B cell (primary cell): ENCODE measurements around the gene GALNT11. TPM values are rescaled to one million over a fixed set of nuclear protein-coding genes. Genes with fewer than 3 reads are reported as not detected.

Experiments
- ATAC-seq: fragments of 200-7000 bp; cut with Tn5 transposase; one replicate; pipeline ENCODE4 v1.10.0; 2021; ENCODE audit warnings: low read depth, mild to moderate bottlenecking, moderate number of reproducible peaks, moderate library complexity
- CTCF ChIA-PET: fragments of 350-600 bp; sonication (Branson Sonifier 250); formaldehyde crosslinking; loops from one replicate; lab custom pipeline; 2021; ENCODE audit warnings: antibody characterized with exemption, inconsistent platforms; lab: Charles Lee
- POLR2A ChIA-PET: fragments of 350-600 bp; sonication (Branson Sonifier 250); formaldehyde crosslinking; loops from one replicate; lab custom pipeline; 2021; ENCODE audit warnings: antibody characterized with exemption; lab: Charles Lee
- DNase-seq: peaks from one replicate; pipeline ENCODE4 v3.0.0; 2013
- H2AFZ ChIP-seq: 2 replicates; pipeline ENCODE4 v1.6.1; 2012; ENCODE audit warnings: mild to moderate bottlenecking, low read depth, low read length; ENCODE audit not compliant: insufficient read depth, poor library complexity, severe bottlenecking
- H3K27ac ChIP-seq, 2 donors: 1 replicate in 1 of 2; 2 replicates in 1 of 2; pipeline ENCODE4 v1.5.1; 2012 to 2013; ENCODE audit warnings: low read length in 2 of 2, mild to moderate bottlenecking in 2 of 2, moderate library complexity in 1 of 2
- H3K27me3 ChIP-seq, 4 experiments: fragments of 200-600 bp in 1 of 4; sonication (generic) in 1 of 4; replicated peaks in 1 of 4; 1 replicate in 2 of 4; 2 replicates in 2 of 4; pipeline versions ENCODE4 v1.6.1 to v1.7.0; 2013 to 2016; ENCODE audit warnings: low read length in 3 of 4, mild to moderate bottlenecking in 2 of 4, mixed read lengths in 1 of 4, moderate library complexity in 1 of 4; ENCODE audit not compliant: insufficient read depth in 4 of 4, control insufficient read depth in 3 of 4; ENCODE audit errors: control extremely low read depth in 1 of 4
- H3K36me3 ChIP-seq, 2 experiments: replicated peaks in 1 of 2; 1 replicate in 1 of 2; 2 replicates in 1 of 2; pipeline versions ENCODE4 v1.6.1 to v1.7.1; 2013; ENCODE audit warnings: low read length in 1 of 2; ENCODE audit not compliant: insufficient read depth in 2 of 2, control insufficient read depth in 1 of 2; ENCODE audit errors: control extremely low read depth in 1 of 2, extremely low read depth in 1 of 2
- H3K4me1 ChIP-seq, 2 donors: fragments of 200-600 bp in 1 of 2; sonication (generic) in 1 of 2; 1 replicate in 1 of 2; 2 replicates in 1 of 2; pipeline versions ENCODE4 v1.5.1 to v1.6.1; 2013 to 2017; ENCODE audit warnings: low read length in 2 of 2; ENCODE audit not compliant: control insufficient read depth in 2 of 2, insufficient read depth in 2 of 2
- H3K4me2 ChIP-seq: replicated peaks from 2 replicates; pipeline ENCODE3; 2012; ENCODE audit warnings: mild to moderate bottlenecking, low read depth, low read length; ENCODE audit not compliant: poor library complexity, severe bottlenecking
- H3K4me3 ChIP-seq, 5 experiments: fragments of 200-600 bp in 1 of 5; sonication (generic) in 1 of 5; 1 replicate in 3 of 5; 2 replicates in 2 of 5; pipeline versions ENCODE4 v1.5.1 to v1.7.0; 2011 to 2016; ENCODE audit warnings: low read length in 4 of 5, mild to moderate bottlenecking in 4 of 5, low read depth in 2 of 5, control low read depth in 1 of 5, moderate library complexity in 1 of 5; ENCODE audit not compliant: insufficient read depth in 1 of 5; ENCODE audit errors: control extremely low read depth in 1 of 5, extremely low read depth in 1 of 5
- H3K79me2 ChIP-seq: fragments of 200-600 bp; sonication (generic); one replicate; pipeline ENCODE4 v1.6.0; 2016; ENCODE audit warnings: low read length; ENCODE audit not compliant: control insufficient read depth, insufficient read depth
- H3K9ac ChIP-seq: fragments of 200-600 bp; sonication (generic); 2 replicates; pipeline ENCODE4 v1.6.1; 2017; ENCODE audit warnings: mild to moderate bottlenecking, low read length, moderate library complexity
- H3K9me3 ChIP-seq, 3 donors: one replicate each; pipeline versions ENCODE4 v1.6.1 to v1.7.1; 2013; ENCODE audit warnings: low read length in 2 of 3; ENCODE audit not compliant: control insufficient read depth in 2 of 3, insufficient read depth in 1 of 3; ENCODE audit errors: control extremely low read depth in 1 of 3
- H4K20me1 ChIP-seq: 2 replicates; pipeline ENCODE4 v1.6.0; 2012; ENCODE audit warnings: mild to moderate bottlenecking, low read length; ENCODE audit not compliant: insufficient read depth, control insufficient read depth, poor library complexity, severe bottlenecking
- H3K27ac Mint-ChIP-seq: one replicate; pipeline ENCODE4 v1.8.0; 2021; ENCODE audit warnings: mixed read lengths
- H3K27me3 Mint-ChIP-seq: one replicate; pipeline ENCODE4 v1.8.0; 2021; ENCODE audit warnings: mixed read lengths
- H3K4me1 Mint-ChIP-seq: one replicate; pipeline ENCODE4 v1.8.0; 2021; ENCODE audit warnings: mixed read lengths
- H3K4me3 Mint-ChIP-seq: one replicate; pipeline ENCODE4 v1.8.0; 2021; ENCODE audit warnings: mixed read lengths
- H3K9me3 Mint-ChIP-seq: one replicate; pipeline ENCODE4 v1.8.0; 2022; ENCODE audit warnings: mixed read lengths; ENCODE audit not compliant: insufficient read depth
- CTCF ChIP-seq: fragments of 200-600 bp; IDR thresholded peaks from one replicate; pipeline ENCODE4 v1.8.0; 2022; ENCODE audit warnings: antibody characterized with exemption, mild to moderate bottlenecking
- EZH2 ChIP-seq: IDR thresholded peaks from 2 replicates; pipeline ENCODE4 v1.6.1; 2012; ENCODE audit warnings: borderline replicate concordance, low read depth, mild to moderate bottlenecking, moderate library complexity, low read length; ENCODE audit not compliant: insufficient read depth, poor library complexity, severe bottlenecking
- WGBS: methylation state at CpG from one replicate; pipeline ENCODE4 v1.1.5; 2013; ENCODE audit warnings: missing lambda C conversion rate; ENCODE audit not compliant: insufficient coverage; 5-methylcytosine and 5-hydroxymethylcytosine counted together
- intact Hi-C: fragments of 100-400 bp; cut with micrococcal nuclease; formaldehyde crosslinking; loops from one replicate; pipeline ENCODE4 v1.10.0; 2022
- polyA plus RNA-seq: library from polyadenylated mRNA; depleted of rRNA; stranded (reverse); fragments of >200 nt; gene quantifications from 2 replicates; pipeline ENCODE4 v1.2.3, GENCODE V29; 2012
- total RNA-seq, 2 donors: library from RNA; stranded (reverse); fragments of 120-200 nt in 1 of 2; gene quantifications; 1 replicate in 1 of 2; 2 replicates in 1 of 2; pipeline versions ENCODE4 v1.2.3 to v1.2.4, GENCODE V29; 2013 to 2022

Gene GALNT11
- total and polyA plus RNA-seq, 2 donors (not counting 1 experiment from before 2014, with no cell fraction given): 13.8 to 14.5 TPM

DNA sequence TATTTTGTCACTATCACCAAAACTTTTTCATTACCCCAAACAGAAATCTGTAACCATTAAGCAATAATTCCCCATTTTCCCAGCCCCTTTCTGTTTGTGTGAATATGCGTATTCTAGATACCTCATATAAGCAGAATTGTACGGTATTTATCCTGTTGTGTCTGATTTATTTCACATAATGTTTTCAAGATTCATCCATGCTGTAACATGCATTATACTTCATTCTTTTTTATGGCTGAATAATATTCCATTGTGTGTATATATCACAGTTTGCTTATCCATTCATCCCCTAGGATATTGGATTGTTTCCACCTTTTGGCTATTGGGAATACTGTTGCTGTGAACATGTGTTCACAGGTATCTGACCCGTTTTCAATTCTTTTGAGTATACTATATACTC is 26.5 kb downstream of the GALNT11 start:
- ChIA-PET POLR2A (no interaction called here), CTCF (no interaction called here)
- WGBS: no CpG with 5 or more reads among the region's 3 CpGs
- no peak for TF ChIP-seq EZH2
- no peak for TF ChIP-seq CTCF
- Histone ChIP-seq H4K20me1 (no peaks in the 10 kb centered on the region), H3K9ac (no peak overlapping the region), H3K4me2 (no peak overlapping the region), H3K4me1 (no peaks in the 10 kb centered on the region), H2AFZ (no peak overlapping the region), H3K27me3 (no peaks in the 10 kb centered on the region), H3K36me3 (no peaks in the 10 kb centered on the region), H3K79me2 (peaks cover 26% of the 10 kb centered on the region), H3K9me3 (peaks cover 0 to 9% (median 0%) of the 10 kb centered on the region in 3 donors), H3K27ac (no peak overlapping the region), H3K4me3 (no peak overlapping the region)
- peaks cover 2% of the 10 kb centered on the region for H3K9me3 Mint-ChIP-seq
- H3K27me3 Mint-ChIP-seq: no peaks in the 10 kb centered on the region
- no peak overlapping the region for H3K4me3 Mint-ChIP-seq
- ATAC-seq (no peak), DNase-seq (no peak)
- intact Hi-C loops: no loop called here
- no peak overlapping the region for H3K27ac Mint-ChIP-seq
- H3K4me1 Mint-ChIP-seq: no peaks in the 10 kb centered on the region

DNA sequence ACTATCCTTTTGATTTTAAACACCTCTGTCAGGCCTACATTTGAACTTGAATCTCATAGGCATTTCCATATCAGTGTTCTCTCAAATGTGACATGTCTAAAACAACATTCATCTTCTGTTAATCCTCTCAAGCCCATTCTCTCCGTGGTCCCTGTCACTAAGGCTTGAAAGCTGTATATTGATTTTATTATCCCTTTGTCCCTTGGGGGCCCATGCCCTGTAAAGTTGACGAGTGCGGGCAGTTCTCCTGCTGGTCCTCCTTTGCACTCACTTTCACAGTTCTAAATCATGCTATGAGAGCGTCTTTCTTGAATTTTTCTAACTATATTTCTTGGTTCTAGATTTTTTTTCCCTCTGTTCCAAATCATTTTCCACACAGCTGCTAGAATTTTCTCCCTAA is 27.3 kb downstream of the GALNT11 start:
- no peak for DNase-seq
- intact Hi-C loops: no loop called here
- peaks cover 2% of the 10 kb centered on the region for H3K9me3 Mint-ChIP-seq
- ATAC-seq: no peak
- ChIA-PET CTCF (no interaction called here), POLR2A (no interaction called here)
- Histone ChIP-seq H3K4me3 (no peak overlapping the region), H4K20me1 (no peaks in the 10 kb centered on the region), H3K9me3 (peaks cover 0 to 3% (median 0%) of the 10 kb centered on the region in 3 donors), H3K9ac (no peak overlapping the region), H3K4me1 (no peaks in the 10 kb centered on the region), H3K27me3 (no peaks in the 10 kb centered on the region), H3K36me3 (no peaks in the 10 kb centered on the region), H3K79me2 (peaks cover 26% of the 10 kb centered on the region), H2AFZ (no peak overlapping the region), H3K4me2 (no peak overlapping the region), H3K27ac (no peak overlapping the region)
- no peaks in the 10 kb centered on the region for H3K4me1 Mint-ChIP-seq
- H3K4me3 Mint-ChIP-seq: no peak overlapping the region
- no CpG with 5 or more reads among the region's 4 CpGs for WGBS
- H3K27me3 Mint-ChIP-seq: no peaks in the 10 kb centered on the region
- TF ChIP-seq CTCF: no peak
- no peak for TF ChIP-seq EZH2
- H3K27ac Mint-ChIP-seq: no peak overlapping the region
